Measurements from ENCODE around the gene DSPP. TPM values are rescaled to one million over a fixed set of nuclear protein-coding genes. Genes with fewer than 3 reads are reported as not detected.

The DSPP gene
- total RNA-seq (2021; fragmentation: NEBNext Ultra II Directional; extraction: Animal tissue kit (Norgen Biotek cat#: 25700)), result not detected
- long read RNA-seq, result 0 reads

DNA sequence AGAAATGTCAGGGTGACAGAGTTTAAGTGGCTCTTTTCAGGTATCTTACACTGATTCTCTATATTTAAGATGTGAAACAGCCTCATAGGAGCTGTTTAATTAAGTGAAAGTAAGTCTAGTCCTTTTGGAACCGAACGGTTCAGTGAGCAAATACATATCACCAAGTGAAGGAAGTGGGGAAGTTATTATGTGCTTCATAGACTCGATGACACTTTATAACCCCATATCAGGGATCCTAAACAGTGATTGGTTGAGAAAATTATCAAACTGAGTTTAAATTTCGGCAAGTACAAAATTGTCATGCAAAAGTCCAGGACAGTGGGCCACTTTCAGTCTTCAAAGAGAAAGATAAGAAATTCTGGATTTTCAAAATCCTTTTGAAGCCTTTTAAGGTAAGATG, at the start of gene DSPP:
Gene DSPP, plus strand, starts transcription at position 301 of the 400 bp plus-strand sequence. CDS start 2,380 bp downstream, outside the sequence.
- no peak for TF ChIP-seq CTCF (IDR thresholded peaks at IDR 0.05)

GRCh38 chr4:87559090-87559837, 49.1 kb upstream of the DSPP start:
- no peak for DNase-seq
- no peak for TF ChIP-seq CTCF (IDR thresholded peaks at IDR 0.05)
- peaks cover 10% of the 10 kb centered on the region for H3K4me1 Mint-ChIP-seq (ENCODE audit: low read depth)

More for the DNA sequence above, at the start of gene DSPP:
- Mint-ChIP-seq H3K4me1 (ENCODE audit: low read depth) (no peaks in the 10 kb centered on the region), H3K4me3 (no peak within 1 kb of the TSS), H3K27ac (no peak within 1 kb of the TSS), H3K27me3 (ENCODE audit: insufficient read depth) (no peaks in the 10 kb centered on the region; the same call in none of the 2 replicates), H3K36me3 (ENCODE audit: low read depth) (no peaks in the 10 kb centered on the region), H3K9me3 (no peaks in the 10 kb centered on the region)
- DNase-seq, result no peak

DNA sequence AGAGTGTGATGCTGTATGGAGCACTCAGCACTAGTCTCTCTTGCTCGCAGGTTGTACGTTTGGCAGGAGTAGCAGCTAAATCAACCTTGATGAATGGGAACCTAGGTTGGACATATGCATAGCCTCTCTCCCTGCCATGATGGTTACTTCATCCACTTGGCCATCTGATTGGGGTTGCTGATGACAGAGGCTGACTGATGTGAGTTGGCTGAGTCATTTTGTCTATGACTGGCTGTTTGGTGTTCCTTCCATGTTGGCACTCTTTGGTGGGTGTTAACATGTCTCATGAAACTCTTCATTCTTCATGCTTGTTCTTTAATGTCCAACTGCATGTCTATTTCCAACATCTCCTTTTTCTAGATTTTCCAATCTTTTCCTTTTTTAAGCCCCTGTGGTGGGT, 47.5 kb upstream of the DSPP start:
- no peak for DNase-seq
- H3K4me1 Mint-ChIP-seq (ENCODE audit: low read depth), result peaks cover 7% of the 10 kb centered on the region
- no peaks in the 10 kb centered on the region for H3K36me3 Mint-ChIP-seq (ENCODE audit: low read depth)
- no peak for TF ChIP-seq CTCF (IDR thresholded peaks at IDR 0.05)
- no peaks in the 10 kb centered on the region for H3K9me3 Mint-ChIP-seq
- H3K4me3 Mint-ChIP-seq, result no peak overlapping the region
- H3K27ac Mint-ChIP-seq, result no peak overlapping the region
- H3K27me3 Mint-ChIP-seq (ENCODE audit: insufficient read depth), result peaks cover 2% of the 10 kb centered on the region

More at GRCh38 chr4:87559090-87559837, 49.1 kb upstream of the DSPP start:
- H3K27ac Mint-ChIP-seq, result no peak overlapping the region
- peaks cover 2% of the 10 kb centered on the region for H3K27me3 Mint-ChIP-seq (ENCODE audit: insufficient read depth)
- no peak overlapping the region for H3K4me3 Mint-ChIP-seq
- H3K9me3 Mint-ChIP-seq, result no peaks in the 10 kb centered on the region
- H3K36me3 Mint-ChIP-seq (ENCODE audit: low read depth), result no peaks in the 10 kb centered on the region

GRCh38 chr4:87565746-87566145, 42.6 kb upstream of the DSPP start:
- H3K9me3 Mint-ChIP-seq, result no peaks in the 10 kb centered on the region
- TF ChIP-seq CTCF (IDR thresholded peaks at IDR 0.05), result no peak
- no peaks in the 10 kb centered on the region for H3K36me3 Mint-ChIP-seq (ENCODE audit: low read depth)
- H3K4me3 Mint-ChIP-seq, result no peak overlapping the region
- peaks cover 8% of the 10 kb centered on the region for H3K27me3 Mint-ChIP-seq (ENCODE audit: insufficient read depth)
- H3K27ac Mint-ChIP-seq, result no peak overlapping the region
- no peak for DNase-seq
- H3K4me1 Mint-ChIP-seq (ENCODE audit: low read depth), result no peaks in the 10 kb centered on the region

GRCh38 chr4:87566276-87566675, 42.1 kb upstream of the DSPP start:
- TF ChIP-seq CTCF (IDR thresholded peaks at IDR 0.05), result no peak
- Mint-ChIP-seq H3K27me3 (ENCODE audit: insufficient read depth) (peaks cover 8% of the 10 kb centered on the region), H3K4me3 (no peak overlapping the region), H3K9me3 (no peaks in the 10 kb centered on the region), H3K27ac (no peak overlapping the region), H3K4me1 (ENCODE audit: low read depth) (no peaks in the 10 kb centered on the region), H3K36me3 (ENCODE audit: low read depth) (no peaks in the 10 kb centered on the region)
- DNase-seq, result no peak

Data from HFFc6 (cell line).